Thymus (tissue), 14 donors: Measurements from ENCODE around the gene OR8H1. TPM values are rescaled to one million over a fixed set of nuclear protein-coding genes. Genes with fewer than 3 reads are reported as not detected.

ENCODE experiments used
- DNase-seq, 9 donors: peaks; one replicate each; pipeline ENCODE4 v3.0.0-alpha.2; 2013; ENCODE audit warnings: low spot score in 9 of 9, low read depth in 6 of 9, missing footprints in 1 of 9
- H3K27ac ChIP-seq, 2 donors: one replicate each; pipeline ENCODE4 v1.5.1; 2013; ENCODE audit warnings: control low read depth in 1 of 2, low read depth in 1 of 2, low read length in 1 of 2, mild to moderate bottlenecking in 1 of 2, moderate library complexity in 1 of 2
- H3K27me3 ChIP-seq, 2 donors: one replicate each; pipeline ENCODE4 v1.5.1; 2013; ENCODE audit warnings: low read length in 1 of 2; ENCODE audit not compliant: control insufficient read depth in 2 of 2, insufficient read depth in 1 of 2
- H3K36me3 ChIP-seq, 2 donors: one replicate each; pipeline ENCODE4 v1.5.1; 2013; ENCODE audit warnings: low read length in 1 of 2, mild to moderate bottlenecking in 1 of 2, moderate library complexity in 1 of 2; ENCODE audit not compliant: control insufficient read depth in 2 of 2, insufficient read depth in 2 of 2
- H3K4me1 ChIP-seq, 2 donors: one replicate each; pipeline ENCODE4 v1.5.1; 2013; ENCODE audit warnings: low read length in 2 of 2; ENCODE audit not compliant: control insufficient read depth in 2 of 2, insufficient read depth in 2 of 2
- H3K4me3 ChIP-seq, 2 donors: one replicate each; pipeline ENCODE4 v1.5.1; 2013; ENCODE audit warnings: low read length in 2 of 2, control low read depth in 1 of 2, mild to moderate bottlenecking in 1 of 2
- H3K9me3 ChIP-seq, 2 donors: one replicate each; pipeline ENCODE4 v1.5.1; 2013; ENCODE audit warnings: low read length in 1 of 2, mild to moderate bottlenecking in 1 of 2; ENCODE audit not compliant: control insufficient read depth in 2 of 2, insufficient read depth in 1 of 2
- WGBS: extraction: QIAGEN DNeasy Blood & Tissue Kit; methylation state at CpG from one replicate; pipeline ENCODE4 v1.1.7; 2013; 5-methylcytosine and 5-hydroxymethylcytosine counted together
- long read RNA-seq, 10 donors: transcript quantifications; one replicate each; lab custom pipeline, GENCODE V29; 2026
- polyA plus RNA-seq: library from polyadenylated mRNA; stranded (reverse); fragments of 200-250 nt; gene quantifications from one replicate; pipeline ENCODE4 v1.2.3, GENCODE V29; 2013
- total RNA-seq: library from RNA; stranded (reverse); fragments of 120-200 nt; gene quantifications from one replicate; pipeline ENCODE4 v1.2.4, GENCODE V29; 2013
- donor health status: healthy.

Gene OR8H1
- total RNA-seq (not detected), polyA plus RNA-seq (not detected)
- long read RNA-seq, donor 1 = 0 reads
- long read RNA-seq, donor 2 = 0 reads
- long read RNA-seq, donor 3 = 0 reads
- long read RNA-seq, donor 4 = 0 reads
- long read RNA-seq, donor 5 = 0 reads
- long read RNA-seq, donor 6 = 0 reads
- long read RNA-seq, donor 7 = 0 reads
- long read RNA-seq, donor 8 = 0 reads
- long read RNA-seq, donor 9 = 0 reads
- long read RNA-seq, donor 10 = 0 reads

DNA sequence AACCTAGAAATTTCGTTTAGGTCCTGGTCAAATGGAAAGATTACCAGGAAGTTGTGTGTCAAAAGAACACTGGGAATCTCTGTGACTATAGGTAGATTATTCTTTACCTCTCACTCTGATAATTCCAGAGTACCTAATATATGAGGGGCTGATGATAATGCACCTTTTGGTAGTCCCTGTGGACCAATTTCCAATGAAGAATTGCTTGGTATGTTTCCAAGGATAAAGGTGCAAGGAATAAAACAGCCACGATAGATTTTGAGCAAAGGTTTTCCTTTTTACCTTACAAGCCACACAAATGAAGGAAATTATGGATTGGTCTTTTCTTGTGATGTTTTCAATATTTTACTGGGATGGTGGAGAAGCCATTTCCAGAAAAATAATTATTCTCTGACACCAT lies at the start of gene OR8H1:
Gene OR8H1 (minus strand): TSS at position 101 of the 400 bp plus-strand sequence. CDS start 1,192 bp downstream, outside the sequence.
- no peak for DNase-seq

GRCh38 chr11:56340289-56340688 lies 48.2 kb upstream of the OR8H1 start:
- Histone ChIP-seq H3K27ac (no peak overlapping the region), H3K9me3 (peaks cover 0 to 4% of the 10 kb centered on the region in 2 donors), H3K36me3 (no peaks in the 10 kb centered on the region), H3K4me1 (no peaks in the 10 kb centered on the region), H3K4me3 (no peak overlapping the region), H3K27me3 (no peaks in the 10 kb centered on the region)
- no peak for DNase-seq

More for the DNA sequence above, at the start of gene OR8H1:
- H3K9me3 ChIP-seq = no peaks in the 10 kb centered on the region
- 72% methylated on average over 2 of the region's 2 CpGs for WGBS
- no peaks in the 10 kb centered on the region for H3K4me1 ChIP-seq
- H3K36me3 ChIP-seq = no peaks in the 10 kb centered on the region
- H3K27me3 ChIP-seq = no peaks in the 10 kb centered on the region
- H3K27ac ChIP-seq = no peak within 1 kb of the TSS
- H3K4me3 ChIP-seq = no peak within 1 kb of the TSS

DNA sequence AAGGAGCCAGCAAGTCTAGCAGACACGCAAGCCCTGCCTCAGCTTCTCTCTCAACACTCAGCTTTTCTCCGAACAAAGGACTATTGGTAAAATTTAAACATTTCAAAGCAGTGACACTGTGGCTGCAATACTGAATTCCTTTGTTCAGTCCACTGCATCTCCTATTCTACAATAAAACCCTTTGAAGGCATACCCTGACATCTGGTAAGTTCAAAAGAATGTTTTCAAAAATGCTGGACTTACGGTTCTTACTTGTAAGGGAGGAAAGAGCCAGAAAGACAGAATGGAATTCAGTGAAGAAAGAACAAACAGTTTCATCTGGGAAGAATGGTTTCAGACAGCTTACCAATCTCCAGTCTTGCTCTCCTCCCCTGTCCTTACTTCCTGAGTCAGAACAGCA lies 41.1 kb upstream of the OR8H1 start:
- H3K4me3 ChIP-seq = no peak overlapping the region
- no peak overlapping the region for H3K27ac ChIP-seq
- 57% methylated on average over 3 of the region's 3 CpGs for WGBS
- DNase-seq = no peak
- no peaks in the 10 kb centered on the region for H3K36me3 ChIP-seq
- no peaks in the 10 kb centered on the region for H3K4me1 ChIP-seq
- peaks cover 3 to 4% of the 10 kb centered on the region in 2 donors for H3K9me3 ChIP-seq
- H3K27me3 ChIP-seq = no peaks in the 10 kb centered on the region

DNA sequence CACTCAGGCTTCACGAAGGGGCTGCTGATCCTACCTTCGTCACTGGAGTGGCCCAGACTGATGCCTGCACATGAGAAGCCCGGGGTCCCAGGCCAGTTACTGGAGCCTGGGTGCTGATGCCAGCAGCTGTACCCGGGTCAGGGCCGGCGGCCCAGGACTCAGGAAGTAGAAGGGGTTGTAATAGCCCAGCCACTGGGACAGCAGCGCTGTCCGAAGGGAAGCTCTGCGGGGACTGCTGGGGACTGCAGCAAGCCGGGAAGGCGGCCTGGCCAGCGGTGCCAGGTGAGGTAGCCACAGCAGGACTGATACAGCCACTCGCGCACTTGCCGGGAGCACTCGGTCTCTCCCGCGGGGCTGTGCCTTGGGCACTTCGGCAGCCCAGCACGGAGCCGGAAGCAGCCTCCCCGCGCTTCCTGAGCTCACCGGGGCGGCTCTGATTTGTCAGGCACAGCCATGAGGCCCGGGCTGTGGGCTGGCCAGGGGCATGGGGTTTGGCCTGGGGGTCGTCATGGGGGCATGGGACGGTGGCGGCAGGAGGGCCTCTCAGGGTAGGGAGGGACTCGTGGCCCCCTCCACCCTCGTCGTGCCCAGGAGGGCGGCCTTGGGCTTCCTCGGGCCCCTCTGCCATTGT lies 39.9 kb upstream of the OR8H1 start:
- H3K36me3 ChIP-seq = no peaks in the 10 kb centered on the region
- peaks cover 0 to 3% of the 10 kb centered on the region in 2 donors for H3K9me3 ChIP-seq
- no peak for DNase-seq
- H3K27ac ChIP-seq = no peak overlapping the region
- no peak overlapping the region for H3K4me3 ChIP-seq
- 96% methylated on average over 34 of the region's 34 CpGs for WGBS
- no peaks in the 10 kb centered on the region for H3K4me1 ChIP-seq
- no peaks in the 10 kb centered on the region for H3K27me3 ChIP-seq

DNA sequence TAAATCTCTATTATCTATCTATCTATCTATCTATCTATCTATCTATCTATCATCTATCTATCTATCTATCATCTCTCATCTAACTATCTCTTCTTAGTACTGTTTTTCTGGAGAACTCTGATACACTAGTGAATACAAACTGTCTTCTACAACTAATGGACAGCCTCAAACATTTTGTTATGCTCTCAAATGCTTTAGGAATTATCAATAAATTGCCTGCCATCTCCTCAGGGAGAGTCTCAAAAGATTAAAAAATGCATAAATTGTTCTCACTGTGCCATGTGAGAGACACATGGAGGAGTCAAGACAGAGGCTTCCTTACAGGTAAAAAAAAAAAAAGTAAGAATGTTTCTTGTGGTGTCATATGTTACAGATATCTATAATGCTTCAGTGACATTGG lies 22.8 kb upstream of the OR8H1 start, which contains the start of gene OR8K3:
Gene OR8K3 (plus strand): TSS at position 301 of the 400 bp plus-strand sequence. CDS start 3,163 bp downstream, outside the sequence.
- Histone ChIP-seq H3K27me3 (no peaks in the 10 kb centered on the region), H3K36me3 (no peaks in the 10 kb centered on the region), H3K4me1 (no peaks in the 10 kb centered on the region), H3K4me3 (no peak within 1 kb of the TSS), H3K27ac (no peak within 1 kb of the TSS), H3K9me3 (no peaks in the 10 kb centered on the region)
- no peak for DNase-seq

GRCh38 chr11:56307836-56308235 lies 15.8 kb upstream of the OR8H1 start:
- no peak for DNase-seq
- Histone ChIP-seq H3K9me3 (peaks cover 0 to 9% of the 10 kb centered on the region in 2 donors), H3K27me3 (no peaks in the 10 kb centered on the region), H3K36me3 (no peaks in the 10 kb centered on the region), H3K4me3 (no peak overlapping the region), H3K4me1 (no peaks in the 10 kb centered on the region), H3K27ac (no peak overlapping the region)
- 97% methylated on average over 3 of the region's 3 CpGs for WGBS

DNA sequence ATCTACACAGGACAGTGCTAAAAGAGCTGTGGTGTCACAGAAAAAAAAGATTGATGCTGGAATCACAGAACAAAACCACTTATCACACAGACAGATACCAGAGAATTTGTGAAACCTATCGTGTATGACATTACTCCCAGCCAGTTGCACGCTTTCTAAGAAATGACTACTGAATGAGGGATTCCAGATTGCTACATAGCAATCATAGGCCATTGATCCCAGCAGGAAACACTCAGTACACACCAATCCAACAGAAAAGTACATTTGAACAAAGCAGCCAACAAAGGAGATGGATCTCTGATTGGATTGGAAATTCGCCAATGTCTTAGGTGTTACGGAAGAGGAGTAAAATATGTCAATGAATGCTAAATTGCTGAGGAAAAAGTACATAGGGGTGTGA lies 4.8 kb upstream of the OR8H1 start:
- Histone ChIP-seq H3K27ac (no peak overlapping the region), H3K27me3 (no peaks in the 10 kb centered on the region), H3K4me1 (no peaks in the 10 kb centered on the region), H3K36me3 (no peaks in the 10 kb centered on the region), H3K9me3 (no peaks in the 10 kb centered on the region), H3K4me3 (no peak overlapping the region)
- DNase-seq = no peak
- WGBS = 93% methylated on average over 4 of the region's 4 CpGs

DNA sequence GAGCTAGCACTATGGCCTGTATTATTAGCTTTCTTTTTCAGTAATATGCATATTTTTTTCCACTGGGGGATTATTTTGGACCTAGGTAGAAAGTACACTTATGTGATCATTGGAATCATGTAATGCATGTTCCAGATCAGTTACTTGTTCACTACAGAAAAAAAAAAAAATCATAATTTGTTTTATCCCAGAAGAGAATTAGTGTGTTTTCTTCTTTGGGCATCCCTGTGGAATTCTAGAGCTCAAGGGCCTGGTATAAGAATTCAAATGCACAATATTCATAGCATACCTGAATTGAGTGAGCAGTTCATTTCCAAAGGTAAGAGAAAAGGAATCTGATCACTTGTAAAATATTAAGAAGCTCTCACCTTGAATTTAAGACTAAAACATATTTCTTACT lies 18.2 kb downstream of the OR8H1 start, which contains the start of gene OR5T1:
Gene OR5T1 (plus strand): TSS at position 301 of the 400 bp plus-strand sequence. CDS start 1,485 bp downstream, outside the sequence.
- H3K9me3 ChIP-seq = no peaks in the 10 kb centered on the region
- no peaks in the 10 kb centered on the region for H3K36me3 ChIP-seq
- DNase-seq = no peak
- H3K27me3 ChIP-seq = no peaks in the 10 kb centered on the region
- H3K4me3 ChIP-seq = no peak within 1 kb of the TSS
- H3K4me1 ChIP-seq = no peaks in the 10 kb centered on the region
- no peak within 1 kb of the TSS for H3K27ac ChIP-seq

DNA sequence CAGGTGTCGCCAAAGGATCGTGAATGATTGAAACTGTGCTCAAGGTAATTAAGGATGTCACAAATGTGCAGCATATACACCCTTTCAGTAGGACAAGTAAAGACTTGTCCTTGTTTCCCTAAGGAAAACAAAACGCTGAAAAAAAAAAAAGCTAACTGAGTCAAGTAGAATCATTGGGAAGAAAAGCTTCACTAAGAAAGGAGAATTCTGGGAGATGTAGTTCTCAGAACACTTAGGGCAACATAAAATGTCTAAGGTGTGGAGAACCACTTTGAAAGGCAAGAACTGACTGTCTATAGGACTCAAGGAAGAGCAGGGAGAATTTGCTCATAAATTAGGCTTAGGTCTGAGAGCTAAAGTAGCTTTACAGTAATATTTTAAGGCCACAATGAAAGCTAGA lies 21.0 kb downstream of the OR8H1 start:
- Histone ChIP-seq H3K4me3 (no peak overlapping the region), H3K4me1 (no peaks in the 10 kb centered on the region), H3K9me3 (no peaks in the 10 kb centered on the region), H3K27ac (no peak overlapping the region), H3K27me3 (no peaks in the 10 kb centered on the region), H3K36me3 (no peaks in the 10 kb centered on the region)
- WGBS = 67% methylated on average over 3 of the region's 3 CpGs
- DNase-seq = no peak
